Epithelial cell of proximal tubule (primary cell): ENCODE results near the gene NOTCH2. TPM values are rescaled to one million over a fixed set of nuclear protein-coding genes. Genes with fewer than 3 reads are reported as not detected.

Experiments used
- DNase-seq: peaks from one replicate; pipeline ENCODE4 v3.0.0-alpha.2; 2011; ENCODE audit warnings: low read depth
- H3K4me3 ChIP-seq: 2 replicates; pipeline ENCODE4 v1.5.1; 2011; ENCODE audit warnings: low read depth, mild to moderate bottlenecking, low read length
- CTCF ChIP-seq: conservative IDR thresholded peaks from 2 replicates; pipeline ENCODE4 v1.5.1; 2012; ENCODE audit warnings: low read depth, mild to moderate bottlenecking, low read length
- total RNA-seq: library from RNA; depleted of rRNA; stranded (reverse); fragments of >200 nt; gene quantifications from 2 replicates; pipeline ENCODE4 v1.2.3, GENCODE V29; 2015

NOTCH2 gene
- total RNA-seq, 1 donor from 2014 or later: 90.0 TPM

DNA sequence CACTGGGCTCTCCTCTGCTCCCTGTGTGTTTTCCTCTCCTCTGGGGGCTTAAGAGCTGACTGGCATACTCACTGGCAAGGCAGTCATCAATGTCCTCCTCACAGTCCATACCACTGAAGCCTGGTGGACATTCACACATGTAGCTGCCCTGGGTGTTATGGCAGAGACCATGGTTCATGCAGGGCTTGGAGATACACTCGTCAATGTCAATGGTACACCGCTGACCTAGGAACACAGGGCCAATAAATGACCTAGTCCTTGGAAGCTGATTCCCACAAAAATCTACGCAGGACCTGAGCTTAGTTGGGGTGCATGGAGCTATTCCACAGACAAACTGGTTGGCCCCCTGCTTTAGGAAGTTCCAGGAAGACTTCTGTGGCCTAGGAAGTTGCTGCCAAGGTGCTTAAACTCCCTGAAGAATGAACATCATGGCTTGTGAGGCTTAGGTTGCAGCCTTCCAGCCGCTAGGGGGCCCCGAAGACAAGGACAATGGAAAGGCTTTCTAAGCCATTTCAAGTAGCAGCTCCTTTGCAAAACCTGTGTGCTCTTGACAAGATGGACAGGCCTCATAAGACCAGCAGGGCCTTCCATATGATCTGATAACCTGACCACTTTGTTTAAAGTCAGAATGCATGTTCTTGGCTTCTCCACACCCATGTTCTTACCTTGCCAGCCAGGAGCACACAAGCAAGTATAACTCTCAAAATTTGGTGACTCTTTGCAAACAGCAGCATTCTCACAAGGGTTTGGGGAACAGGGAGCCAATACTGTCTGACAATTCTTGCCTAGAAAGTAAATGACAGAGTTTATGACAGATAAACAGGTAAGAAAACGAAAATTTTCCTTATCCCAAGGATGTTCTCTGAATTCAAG, 120.9 kb downstream of the NOTCH2 start:
- peak; percentile 16 for DNase-seq
- no peak overlapping the region for H3K4me3 ChIP-seq
- peak; percentile 89 for TF ChIP-seq CTCF

DNA sequence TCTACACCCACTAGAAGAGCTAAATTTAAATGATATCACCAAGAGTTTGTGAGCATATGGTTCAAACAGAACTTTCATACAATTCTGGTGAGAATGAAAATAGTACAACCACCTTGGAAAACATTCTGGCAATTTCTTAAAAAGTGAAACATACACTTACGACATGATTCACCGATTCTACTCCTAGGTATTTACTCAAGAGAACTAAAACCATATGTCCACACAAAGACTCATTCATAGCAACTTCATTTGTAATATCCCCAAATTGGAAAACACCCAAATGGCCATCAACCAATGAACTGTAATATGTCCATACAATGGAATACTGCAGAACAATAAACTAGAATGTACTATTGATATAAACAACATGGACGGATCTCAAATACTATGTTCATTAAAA, 122.0 kb downstream of the NOTCH2 start:
- no peak for TF ChIP-seq CTCF
- H3K4me3 ChIP-seq: no peak overlapping the region
- DNase-seq: no peak

- no peak for DNase-seq
- H3K4me3 ChIP-seq: no peak overlapping the region
These were observed 122.7 kb downstream of the NOTCH2 start for GRCh38 chr1:119946724-119947123.

GRCh38 chr1:119943216-119943615, 126.2 kb downstream of the NOTCH2 start:
- no peak for DNase-seq
- H3K4me3 ChIP-seq: no peak overlapping the region
- TF ChIP-seq CTCF: no peak

More at GRCh38 chr1:119946724-119947123, 122.7 kb downstream of the NOTCH2 start:
- no peak for TF ChIP-seq CTCF

DNA sequence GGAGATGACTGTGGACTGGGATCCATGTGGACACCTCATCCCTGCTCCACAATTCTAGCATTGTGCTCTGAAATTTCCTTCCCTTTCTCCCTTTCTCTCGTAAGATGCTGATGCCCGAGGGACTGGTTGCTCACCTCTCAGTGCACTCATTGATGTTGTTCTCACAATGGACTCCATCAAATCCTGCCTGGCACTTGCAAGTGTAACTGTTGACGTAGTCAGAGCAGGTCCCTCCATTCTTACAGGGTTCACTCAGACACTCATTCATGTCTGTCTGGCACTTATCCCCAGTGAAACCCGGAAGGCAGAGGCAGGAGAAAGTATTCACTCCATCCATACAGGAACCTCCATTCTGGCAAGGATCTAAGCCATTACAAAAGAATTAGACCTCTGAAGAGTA, 128.1 kb downstream of the NOTCH2 start:
- H3K4me3 ChIP-seq: no peak overlapping the region
- TF ChIP-seq CTCF: no peak
- DNase-seq: no peak

DNA sequence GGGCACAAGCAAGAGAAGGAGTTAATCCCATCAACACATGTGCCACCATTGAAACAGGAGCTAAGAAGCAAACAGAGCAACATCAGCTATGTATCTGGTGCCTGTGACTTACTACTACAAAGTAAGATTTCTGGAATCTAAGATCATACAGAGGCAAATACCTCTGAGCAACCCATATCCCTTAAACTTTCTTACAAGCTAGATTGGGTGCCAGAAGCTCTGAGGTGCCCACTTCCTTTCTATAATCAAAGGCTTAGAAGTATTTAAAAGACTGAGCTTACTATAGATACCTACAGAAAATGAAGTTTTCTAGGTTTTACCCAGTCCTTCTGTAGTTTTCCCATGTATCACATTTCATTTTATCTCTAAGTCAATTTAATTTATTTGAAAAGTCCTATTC, 128.8 kb downstream of the NOTCH2 start:
- no peak for DNase-seq
- H3K4me3 ChIP-seq: no peak overlapping the region

More for the DNA sequence above, 128.8 kb downstream of the NOTCH2 start:
- TF ChIP-seq CTCF: no peak
